ENCODE results near the gene B4GALT2. TPM values are rescaled to one million over a fixed set of nuclear protein-coding genes. Genes with fewer than 3 reads are reported as not detected.

The B4GALT2 gene
- total and polyA plus RNA-seq, 2 of the 4 experiments (the other 2 are of a cell fraction): 52.3 to 60.8 TPM

DNA sequence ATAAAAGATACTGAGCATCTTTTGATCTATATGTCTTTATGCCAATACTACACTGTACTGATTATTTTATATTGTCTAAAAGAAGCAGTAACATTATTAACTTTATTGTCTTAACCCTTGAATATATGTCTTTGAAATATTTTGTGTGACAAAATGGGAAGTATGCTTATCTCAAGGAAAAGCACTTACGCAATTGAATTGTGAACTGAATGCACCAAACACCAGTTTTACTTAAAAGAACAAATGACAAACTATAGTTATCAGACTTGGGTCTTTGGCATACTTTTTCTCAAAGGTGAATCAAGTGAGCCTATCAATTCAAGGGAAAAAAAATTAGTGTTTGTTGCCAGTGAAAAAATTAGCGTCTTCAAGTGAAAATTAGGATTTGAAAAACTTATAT is 61.4 kb downstream of the B4GALT2 start:
- intact Hi-C loops (cut with micrococcal nuclease): no loop called here
- BruUV-seq (replicated peaks): no TSS peak

More for the DNA sequence above, 61.4 kb downstream of the B4GALT2 start:
- Histone ChIP-seq H3K4me2 (ENCODE audit: low read depth, low read length) (no peak overlapping the region), H4K8ac (ENCODE audit: low read depth in 2 of 2, low read length in 2 of 2) (no peak overlapping the region), H3K14ac (replicated peaks; ENCODE audit: low read depth, low read length) (no peak overlapping the region), H3K4me3 (ENCODE audit: insufficient read depth, low read depth, low read length) (no peak overlapping the region), H2BK20ac (ENCODE audit: low read depth, low read length) (no peak overlapping the region), H2BK120ac (ENCODE audit: low read depth, low read length) (no peak overlapping the region), H3K23ac (ENCODE audit: low read depth, low read length) (no peak overlapping the region), H3K9me3 (ENCODE audit: control insufficient read depth, insufficient read depth, low read length) (no peaks in the 10 kb centered on the region), H2BK15ac (ENCODE audit: low read depth, low read length) (no peak overlapping the region), H3K9me1 (ENCODE audit: insufficient read depth, low read length) (peaks cover 10% of the 10 kb centered on the region; the same call in 1 of the 2 replicates), H3K36me3 (ENCODE audit: control insufficient read depth, insufficient read depth, low read length) (no peaks in the 10 kb centered on the region), H2BK5ac (ENCODE audit: low read depth, low read length, poor library complexity, severe bottlenecking) (no peak overlapping the region), H3K79me1 (ENCODE audit: low read depth in 1 of 2, low read length in 2 of 2) (no peaks in the 10 kb centered on the region), H3K4me1 (ENCODE audit: control insufficient read depth, insufficient read depth, low read length) (peaks cover 2% of the 10 kb centered on the region; the same call in 1 of the 2 replicates), H2AFZ (replicated peaks; ENCODE audit: low read length, poor library complexity) (no peak overlapping the region), H3K4ac (ENCODE audit: low read depth, low read length) (no peak overlapping the region), H3K9ac (ENCODE audit: low read depth, low read length) (no peak overlapping the region), H4K5ac (ENCODE audit: low read depth, low read length) (no peak overlapping the region), H3K56ac (ENCODE audit: extremely low read depth, insufficient read depth, low read length) (no peak overlapping the region), H4K20me1 (ENCODE audit: insufficient read depth, low read length) (no peaks in the 10 kb centered on the region), H2AK9ac (replicated peaks; ENCODE audit: low read depth, low read length, poor library complexity) (no peak overlapping the region), H3K27ac (ENCODE audit: insufficient read depth, low read length) (no peak overlapping the region), H3K27me3 (ENCODE audit: control insufficient read depth, insufficient read depth, low read length) (no peaks in the 10 kb centered on the region), H3K18ac (ENCODE audit: low read depth, low read length) (no peak overlapping the region), H2AK5ac (ENCODE audit: low read depth, low read length) (no peak overlapping the region), H4K91ac (ENCODE audit: insufficient read depth, low read depth, low read length) (no peak overlapping the region)
- WGBS, 2 experiments (ENCODE audit: extremely low coverage in 2 of 2, insufficient read length in 1 of 2): no CpG with 5 or more reads among the region's 2 CpGs
- dilution Hi-C loops (cut with HindIII; ENCODE audit: low sequenced_read_pairs, unreplicated experiment) (no loop called here), in situ Hi-C loops (cut with MboI; ENCODE audit: low sequenced_read_pairs) (no loop called here)
- ChIA-PET CTCF (no interaction called here), POLR2A (ENCODE audit: unreplicated experiment) (no interaction called here)
- TF ChIP-seq CEBPB (IDR thresholded peaks at IDR 0.05; ENCODE audit: low read depth, low read length): peak; percentile 54
- TF ChIP-seq, protein P1, sequence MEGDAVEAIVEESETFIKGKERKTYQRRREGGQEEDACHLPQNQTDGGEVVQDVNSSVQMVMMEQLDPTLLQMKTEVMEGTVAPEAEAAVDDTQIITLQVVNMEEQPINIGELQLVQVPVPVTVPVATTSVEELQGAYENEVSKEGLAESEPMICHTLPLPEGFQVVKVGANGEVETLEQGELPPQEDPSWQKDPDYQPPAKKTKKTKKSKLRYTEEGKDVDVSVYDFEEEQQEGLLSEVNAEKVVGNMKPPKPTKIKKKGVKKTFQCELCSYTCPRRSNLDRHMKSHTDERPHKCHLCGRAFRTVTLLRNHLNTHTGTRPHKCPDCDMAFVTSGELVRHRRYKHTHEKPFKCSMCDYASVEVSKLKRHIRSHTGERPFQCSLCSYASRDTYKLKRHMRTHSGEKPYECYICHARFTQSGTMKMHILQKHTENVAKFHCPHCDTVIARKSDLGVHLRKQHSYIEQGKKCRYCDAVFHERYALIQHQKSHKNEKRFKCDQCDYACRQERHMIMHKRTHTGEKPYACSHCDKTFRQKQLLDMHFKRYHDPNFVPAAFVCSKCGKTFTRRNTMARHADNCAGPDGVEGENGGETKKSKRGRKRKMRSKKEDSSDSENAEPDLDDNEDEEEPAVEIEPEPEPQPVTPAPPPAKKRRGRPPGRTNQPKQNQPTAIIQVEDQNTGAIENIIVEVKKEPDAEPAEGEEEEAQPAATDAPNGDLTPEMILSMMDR (conservative IDR thresholded peaks at IDR 0.05; ENCODE audit: low read depth, low read length): no peak
- DNase-seq (no peak), ATAC-seq (ENCODE audit: low read depth) (no peak)

Other genes starting within 250 kb of the B4GALT2 start
- not detected in 2 replicates for gene ARTN, start 45.4 kb upstream of the B4GALT2 start, total RNA-seq (2012; rRNA removed)
- 0.23 and 0.29 TPM in 2 replicates for gene ARTN, start 45.4 kb upstream of the B4GALT2 start, polyA plus RNA-seq (2012; rRNA removed)
- gene IPO13, start 32.3 kb upstream of the B4GALT2 start, total RNA-seq (2012; rRNA removed): 14.2 and 15.2 TPM in 2 replicates
- gene IPO13, start 32.3 kb upstream of the B4GALT2 start, polyA plus RNA-seq (2012; rRNA removed): 18.7 and 19.0 TPM in 2 replicates
- gene DPH2, start 9.2 kb upstream of the B4GALT2 start, total RNA-seq (2012; rRNA removed): 18.9 and 21.0 TPM in 2 replicates
- 32.2 and 38.0 TPM in 2 replicates for gene DPH2, start 9.2 kb upstream of the B4GALT2 start, polyA plus RNA-seq (2012; rRNA removed)
- gene ATP6V0B, start 4.2 kb upstream of the B4GALT2 start, total RNA-seq (2012; rRNA removed): 72.1 and 80.3 TPM in 2 replicates
- 169 and 209 TPM in 2 replicates for gene ATP6V0B, start 4.2 kb upstream of the B4GALT2 start, polyA plus RNA-seq (2012; rRNA removed)
- 1.4 and 1.7 TPM in 2 replicates for gene CCDC24, start 12.4 kb downstream of the B4GALT2 start, total RNA-seq (2012; rRNA removed)
- 4.3 and 4.6 TPM in 2 replicates for gene CCDC24, start 12.4 kb downstream of the B4GALT2 start, polyA plus RNA-seq (2012; rRNA removed)
- gene SLC6A9, start 52.3 kb downstream of the B4GALT2 start, total RNA-seq (2012; rRNA removed): 1.9 and 2.0 TPM in 2 replicates
- gene SLC6A9, start 52.3 kb downstream of the B4GALT2 start, polyA plus RNA-seq (2012; rRNA removed): 6.2 and 6.6 TPM in 2 replicates
- 0.28 and 0.36 TPM in 2 replicates for gene KLF17, start 139.6 kb downstream of the B4GALT2 start, total RNA-seq (2012; rRNA removed)
- gene KLF17, start 139.6 kb downstream of the B4GALT2 start, polyA plus RNA-seq (2012; rRNA removed): 0.14 and 0.17 TPM in 2 replicates
- not detected in 2 replicates for gene KLF18, start 162.4 kb downstream of the B4GALT2 start, total RNA-seq (2012; rRNA removed)
- gene KLF18, start 162.4 kb downstream of the B4GALT2 start, polyA plus RNA-seq (2012; rRNA removed): not detected in 2 replicates
- 18.1 and 22.2 TPM in 2 replicates for gene DMAP1, start 234.3 kb downstream of the B4GALT2 start, total RNA-seq (2012; rRNA removed)
- gene DMAP1, start 234.3 kb downstream of the B4GALT2 start, polyA plus RNA-seq (2012; rRNA removed): 34.3 and 39.4 TPM in 2 replicates

Measured in IMR-90 (cell line).